Measurements from ENCODE around the gene ARID2.

GRCh38 chr12:45827974-45828373 is 98.5 kb downstream of the ARID2 start:
- no peak for TF ChIP-seq CTCF (conservative IDR thresholded peaks at IDR 0.05; ENCODE audit: low read length)
- TF ChIP-seq EZH2phosphoT487 (IDR thresholded peaks at IDR 0.05; ENCODE audit: borderline replicate concordance, low read depth, low read length): no peak

All from OCI-LY7 (cell line).